ENCODE data around the gene PML.

Gene PML

DNA sequence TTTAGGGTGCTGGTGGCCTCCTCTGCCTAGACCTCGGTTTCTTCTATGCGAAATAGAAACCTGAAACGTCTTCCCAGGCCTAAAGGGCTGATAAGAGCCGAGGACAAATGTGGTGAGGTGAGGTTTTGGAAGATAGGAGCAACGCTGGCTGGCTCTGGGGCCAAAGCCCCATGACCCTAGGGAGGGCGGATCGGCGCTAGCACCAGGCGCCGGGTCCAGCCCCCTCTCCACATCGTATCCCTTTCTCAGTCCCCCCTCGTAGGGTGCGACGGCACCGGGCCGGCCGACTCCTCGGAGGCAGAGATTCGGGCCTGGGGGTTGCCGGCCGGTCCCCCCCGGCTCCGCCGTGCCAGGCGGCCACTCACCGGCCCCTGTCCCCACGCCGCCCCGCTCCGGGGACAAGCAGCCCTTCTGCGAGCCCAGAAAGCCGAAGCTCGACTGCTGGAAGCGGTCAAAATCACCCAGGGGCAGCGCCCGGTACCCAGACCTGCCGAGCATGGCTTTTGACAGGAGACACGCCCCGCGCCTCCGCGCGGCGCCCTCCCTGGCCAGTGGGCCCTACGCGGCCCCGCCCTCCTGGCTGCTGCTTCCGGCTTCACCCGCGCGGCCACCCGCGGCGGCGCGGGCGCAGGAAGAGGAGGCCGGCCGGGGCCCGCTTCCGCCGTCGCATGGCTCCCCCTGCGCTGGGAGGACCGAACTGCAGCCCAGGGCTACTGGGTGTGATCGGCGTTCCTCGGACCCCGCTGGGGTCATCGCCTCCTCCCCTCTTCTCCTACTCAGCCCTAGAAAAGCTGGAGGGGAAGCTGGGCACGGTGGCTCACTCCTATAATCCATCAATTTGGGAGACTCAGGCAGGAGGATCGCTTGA is 2.6 kb upstream of the PML start, which contains the start of gene STOML1:
STOML1 (minus strand) TSS at position 570 of the 868 bp plus-strand sequence; CDS start at position 498, 72 bp downstream.
- peak within 1 kb of the TSS; percentile 68 for H3K4me3 ChIP-seq (ENCODE audit: low read depth, low read length)
- peak; percentile 80 for DNase-seq (ENCODE audit: low read depth)
- in situ Hi-C loops (cut with HindIII; ENCODE audit: low sequenced_read_pairs), result loop anchor here (5.0 to 25.0 kb wide), 2 partner anchors 50 to 320 kb away; no protein-coding TSS in a partner anchor
- TF ChIP-seq, protein P1, sequence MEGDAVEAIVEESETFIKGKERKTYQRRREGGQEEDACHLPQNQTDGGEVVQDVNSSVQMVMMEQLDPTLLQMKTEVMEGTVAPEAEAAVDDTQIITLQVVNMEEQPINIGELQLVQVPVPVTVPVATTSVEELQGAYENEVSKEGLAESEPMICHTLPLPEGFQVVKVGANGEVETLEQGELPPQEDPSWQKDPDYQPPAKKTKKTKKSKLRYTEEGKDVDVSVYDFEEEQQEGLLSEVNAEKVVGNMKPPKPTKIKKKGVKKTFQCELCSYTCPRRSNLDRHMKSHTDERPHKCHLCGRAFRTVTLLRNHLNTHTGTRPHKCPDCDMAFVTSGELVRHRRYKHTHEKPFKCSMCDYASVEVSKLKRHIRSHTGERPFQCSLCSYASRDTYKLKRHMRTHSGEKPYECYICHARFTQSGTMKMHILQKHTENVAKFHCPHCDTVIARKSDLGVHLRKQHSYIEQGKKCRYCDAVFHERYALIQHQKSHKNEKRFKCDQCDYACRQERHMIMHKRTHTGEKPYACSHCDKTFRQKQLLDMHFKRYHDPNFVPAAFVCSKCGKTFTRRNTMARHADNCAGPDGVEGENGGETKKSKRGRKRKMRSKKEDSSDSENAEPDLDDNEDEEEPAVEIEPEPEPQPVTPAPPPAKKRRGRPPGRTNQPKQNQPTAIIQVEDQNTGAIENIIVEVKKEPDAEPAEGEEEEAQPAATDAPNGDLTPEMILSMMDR (IDR thresholded peaks at IDR 0.05; ENCODE audit: low read depth, low read length, missing control alignments), result peak; percentile 81

GRCh38 chr15:73992594-73992898 is 2.0 kb upstream of the PML start:
- in situ Hi-C loops (cut with HindIII; ENCODE audit: low sequenced_read_pairs), result loop anchor here (5.0 to 25.0 kb wide), 2 partner anchors 50 to 320 kb away; no protein-coding TSS in a partner anchor
- no peak for DNase-seq (ENCODE audit: low read depth)
- TF ChIP-seq, protein P1 (IDR thresholded peaks at IDR 0.05; ENCODE audit: low read depth, low read length, missing control alignments), result no peak
- peak overlapping the region; percentile 68 for H3K4me3 ChIP-seq (ENCODE audit: low read depth, low read length)

DNA sequence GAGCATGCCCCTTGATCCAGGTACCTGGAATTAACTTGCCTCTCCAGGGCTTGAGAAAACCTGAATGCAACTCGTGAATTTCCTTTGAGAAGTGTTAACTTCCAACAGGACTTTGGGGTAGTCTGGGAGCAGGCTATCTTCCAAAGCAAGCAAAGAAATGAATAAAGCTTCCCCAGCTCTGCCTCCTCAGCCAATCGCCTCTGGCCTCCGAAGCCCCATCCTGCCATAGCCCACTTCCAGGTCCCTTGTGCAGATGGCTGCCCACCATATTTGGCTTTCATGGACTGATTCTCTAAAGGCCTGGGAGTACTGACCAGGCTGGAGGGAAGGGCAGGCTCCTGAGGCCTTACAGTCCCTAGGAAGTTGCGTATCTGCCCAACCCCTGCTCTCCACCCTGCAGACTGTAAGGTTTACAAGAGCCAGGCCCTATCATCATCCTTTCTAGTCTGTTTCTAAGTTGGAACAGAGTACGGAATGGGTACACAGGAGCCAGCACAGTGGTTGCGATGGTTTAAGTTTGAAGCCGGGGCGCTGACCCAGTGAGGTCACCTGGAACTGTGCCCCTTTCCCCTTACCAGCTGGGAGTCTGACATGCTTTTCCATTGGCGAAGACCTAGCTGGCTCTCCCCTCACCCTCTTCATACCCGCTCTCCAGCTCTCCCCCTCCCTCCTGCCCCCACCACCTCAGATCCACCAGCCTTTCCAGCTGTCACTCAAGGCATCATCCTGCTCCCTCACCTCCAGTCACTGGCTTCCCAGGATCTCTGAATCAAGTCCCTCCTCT is 1.1 kb upstream of the PML start:
- in situ Hi-C loops (cut with HindIII; ENCODE audit: low sequenced_read_pairs), result loop anchor here (5.0 to 25.0 kb wide), 2 partner anchors 49 to 319 kb away; no protein-coding TSS in a partner anchor
- DNase-seq (ENCODE audit: low read depth), result no peak
- TF ChIP-seq, protein P1 (IDR thresholded peaks at IDR 0.05; ENCODE audit: low read depth, low read length, missing control alignments), result no peak
- peak overlapping the region; percentile 96 for H3K4me3 ChIP-seq (ENCODE audit: low read depth, low read length)

DNA sequence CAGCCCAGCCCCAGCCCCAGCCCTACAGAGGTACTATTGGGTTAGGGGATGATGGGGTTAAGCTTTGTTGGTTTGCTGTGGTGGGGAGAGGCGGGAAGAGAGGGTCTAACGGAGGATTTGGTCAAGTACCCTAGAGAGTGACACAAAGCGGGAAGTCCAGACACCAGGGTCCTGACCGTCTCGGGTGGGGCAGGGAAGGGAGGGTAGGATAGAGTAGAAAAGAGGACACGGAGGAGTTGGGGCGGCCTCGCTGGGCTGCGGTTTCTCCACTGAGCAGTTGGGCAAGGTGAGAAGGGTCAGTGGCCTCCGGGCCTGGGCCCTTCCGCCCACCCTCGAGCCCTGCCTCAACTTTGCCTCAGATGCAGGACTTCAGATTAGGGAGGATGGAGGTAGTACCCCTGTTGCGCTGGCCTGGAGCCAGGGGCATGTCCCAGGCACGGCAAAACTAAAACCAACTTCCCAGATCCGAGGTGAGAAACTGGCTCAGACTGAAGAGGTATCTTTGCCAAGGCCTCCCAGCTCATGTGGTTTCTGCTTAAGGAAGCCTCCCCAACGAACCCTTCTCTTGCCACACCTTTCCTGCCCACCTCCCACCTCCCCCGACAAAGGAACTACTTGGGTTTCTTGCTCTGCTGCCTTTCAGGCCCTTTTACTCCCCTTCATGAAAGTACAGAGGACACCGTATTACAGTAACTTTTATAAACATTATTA is 551 bp downstream of the PML start:
- in situ Hi-C loops (cut with HindIII; ENCODE audit: low sequenced_read_pairs), result loop anchor here (5.0 to 25.0 kb wide), 2 partner anchors 47 to 317 kb away; no protein-coding TSS in a partner anchor
- peak overlapping the region; percentile 96 for H3K4me3 ChIP-seq (ENCODE audit: low read depth, low read length)
- DNase-seq (ENCODE audit: low read depth), result no peak
- TF ChIP-seq, protein P1 (IDR thresholded peaks at IDR 0.05; ENCODE audit: low read depth, low read length, missing control alignments), result no peak

- peak overlapping the region; percentile 96 for H3K4me3 ChIP-seq (ENCODE audit: low read depth, low read length)
- TF ChIP-seq, protein P1 (IDR thresholded peaks at IDR 0.05; ENCODE audit: low read depth, low read length, missing control alignments), result no peak
- in situ Hi-C loops (cut with HindIII; ENCODE audit: low sequenced_read_pairs), result loop anchor here (25.0 kb wide), 1 partner anchor 316 kb away; no protein-coding TSS in a partner anchor
- DNase-seq (ENCODE audit: low read depth), result no peak
Observed at GRCh38 chr15:73996267-73996666, 1.8 kb downstream of the PML start.

- TF ChIP-seq, protein P1 (IDR thresholded peaks at IDR 0.05; ENCODE audit: low read depth, low read length, missing control alignments), result no peak
- peak overlapping the region; percentile 96 for H3K4me3 ChIP-seq (ENCODE audit: low read depth, low read length)
- in situ Hi-C loops (cut with HindIII; ENCODE audit: low sequenced_read_pairs), result loop anchor here (25.0 kb wide), 1 partner anchor 315 kb away; no protein-coding TSS in a partner anchor
- DNase-seq (ENCODE audit: low read depth), result no peak
Observed at GRCh38 chr15:73996939-73997338, 2.4 kb downstream of the PML start.

Data from astrocyte of the cerebellum (primary cell).